HG03196 (cell line): ENCODE measurements around the gene GUCY2D.
"Not testable (repeated sequence)": the region's sequence is repeated elsewhere in the genome, so short reads cannot be mapped to it uniquely, and the experiment has no call there.

Experiments used
- ATAC-seq: cut with Tn5 transposase; IDR thresholded peaks from one replicate; pipeline ENCODE4 v1.9.1; 2021; ENCODE audit not compliant: unreplicated experiment

GUCY2D gene

GRCh38 chr17:8041249-8041928 is 39.0 kb downstream of the GUCY2D start:
- ATAC-seq = no peak

GRCh38 chr17:8041979-8042378 is 39.6 kb downstream of the GUCY2D start:
- ATAC-seq = no peak

- no peak for ATAC-seq
These were observed 42.7 kb downstream of the GUCY2D start for GRCh38 chr17:8044819-8045810.

- no peak for ATAC-seq
These were observed 44.0 kb downstream of the GUCY2D start for GRCh38 chr17:8046306-8046928.

GRCh38 chr17:8046929-8047768 is 44.7 kb downstream of the GUCY2D start:
- ATAC-seq = no peak

- ATAC-seq = no peak
These were observed 45.3 kb downstream of the GUCY2D start for GRCh38 chr17:8047769-8048110.

GRCh38 chr17:8048236-8048635 is 45.8 kb downstream of the GUCY2D start:
- ATAC-seq = no peak

- ATAC-seq = no peak
These were observed 46.3 kb downstream of the GUCY2D start for GRCh38 chr17:8048736-8049135.

GRCh38 chr17:8051831-8052230 is 49.4 kb downstream of the GUCY2D start:
- ATAC-seq = no peak

- ATAC-seq = no peak
These were observed 50.1 kb downstream of the GUCY2D start for GRCh38 chr17:8052256-8053252.

- no peak for ATAC-seq
These were observed 51.2 kb downstream of the GUCY2D start for GRCh38 chr17:8053600-8053999.

GRCh38 chr17:8055851-8056231 is 53.4 kb downstream of the GUCY2D start:
- no peak for ATAC-seq

GRCh38 chr17:8056232-8056975 is 54.0 kb downstream of the GUCY2D start:
- ATAC-seq = no peak

GRCh38 chr17:8056976-8057625 is 54.7 kb downstream of the GUCY2D start:
- ATAC-seq = no peak

GRCh38 chr17:8057691-8058114 is 55.3 kb downstream of the GUCY2D start:
- no peak for ATAC-seq

GRCh38 chr17:8059131-8059530 is 56.7 kb downstream of the GUCY2D start:
- no peak for ATAC-seq

GRCh38 chr17:8060274-8060673 is 57.9 kb downstream of the GUCY2D start:
- no peak for ATAC-seq

- ATAC-seq = not testable (repeated sequence)
These were observed 59.4 kb downstream of the GUCY2D start for GRCh38 chr17:8061851-8062250.
